ENCODE measurements around the gene HOXD8. TPM values are rescaled to one million over a fixed set of nuclear protein-coding genes. Genes with fewer than 3 reads are reported as not detected.

Gene HOXD8
- total RNA-seq, 2 donors from 2014 or later: not detected

DNA sequence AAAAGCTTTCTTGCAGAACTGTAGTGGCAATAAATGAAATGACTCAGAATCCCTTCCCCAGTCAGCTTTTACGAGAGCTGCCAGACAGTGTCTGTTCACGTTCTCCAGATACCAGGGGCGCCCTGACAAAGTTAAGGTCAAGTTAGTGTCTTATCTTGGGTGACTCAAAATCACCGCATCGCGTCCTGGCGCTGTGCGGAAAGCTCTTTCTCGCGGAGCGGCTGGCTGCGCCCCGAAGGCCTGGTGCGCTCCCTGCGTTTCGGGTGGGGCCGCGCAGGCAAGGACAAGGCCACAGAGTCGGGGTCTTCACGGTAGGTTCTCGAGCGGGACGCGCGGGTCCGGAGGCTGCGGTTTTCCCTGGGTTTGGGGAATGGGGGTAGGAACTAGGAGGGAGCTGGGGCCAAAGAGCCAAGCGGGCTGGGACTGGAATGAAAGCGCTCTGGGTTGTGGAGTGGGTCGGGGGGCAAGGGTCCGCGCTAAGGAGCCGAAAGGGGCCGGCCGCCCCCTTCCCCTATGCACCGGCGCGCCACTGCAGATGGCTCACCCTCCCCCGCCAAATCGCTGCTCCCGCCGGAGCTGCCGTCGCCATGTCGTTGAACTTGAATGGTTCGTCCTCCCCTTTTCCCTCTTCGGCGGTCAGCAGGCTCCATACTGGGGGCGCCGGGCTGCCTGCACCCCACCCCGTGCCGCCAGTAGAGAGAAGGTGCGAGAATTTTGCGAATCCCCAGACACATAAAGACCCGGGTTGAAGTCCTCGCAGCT, 25.0 kb upstream of the HOXD8 start:
- ATAC-seq (replicated peaks): no peak
- Mint-ChIP-seq H3K9me3 (no peaks in the 10 kb centered on the region), H3K27me3 (peaks cover 63% of the 10 kb centered on the region)

DNA sequence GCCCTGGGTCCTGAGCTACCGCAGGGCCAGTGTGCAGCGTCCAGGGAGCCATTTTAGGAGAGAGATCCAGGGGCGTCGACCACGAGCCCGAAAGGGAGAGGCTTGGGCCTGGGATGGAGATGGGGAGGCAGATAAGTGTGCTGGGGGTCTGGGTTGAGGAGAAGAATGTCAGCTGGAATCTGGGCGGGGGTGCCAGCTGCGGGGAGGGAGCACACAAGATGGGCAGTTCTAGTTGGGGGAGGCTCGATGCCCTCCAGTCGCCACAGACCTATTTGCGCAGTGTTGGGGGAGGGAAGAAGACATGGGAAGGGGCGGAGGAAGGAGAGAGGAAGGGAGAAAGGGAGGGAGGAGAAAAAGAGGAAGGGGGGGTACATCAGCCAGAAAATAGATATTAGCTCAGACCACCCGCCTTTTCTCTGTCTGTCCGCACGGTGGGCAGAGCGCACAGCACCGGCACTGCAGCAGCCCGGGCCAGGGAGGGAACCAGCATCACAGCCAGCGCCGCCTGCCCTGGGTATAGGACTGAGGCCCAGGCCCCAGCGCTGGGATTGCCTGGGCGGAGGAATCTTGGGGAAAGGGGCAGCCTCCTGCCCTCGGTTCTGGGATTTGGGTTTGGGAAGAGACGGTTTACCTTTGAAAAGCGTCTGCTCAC, 24.3 kb upstream of the HOXD8 start:
- Mint-ChIP-seq H3K9me3 (no peaks in the 10 kb centered on the region), H3K36me3 (ENCODE audit: low read depth) (peaks cover 26% of the 10 kb centered on the region), H3K27ac (no peak overlapping the region), H3K4me1 (peaks cover 15% of the 10 kb centered on the region), H3K27me3 (peaks cover 70% of the 10 kb centered on the region), H3K4me3 (no peak overlapping the region)
- no peak for ATAC-seq (replicated peaks)

More for the DNA sequence above, 25.0 kb upstream of the HOXD8 start:
- H3K4me3 Mint-ChIP-seq: no peak overlapping the region
- peaks cover 13% of the 10 kb centered on the region for H3K4me1 Mint-ChIP-seq
- peaks cover 24% of the 10 kb centered on the region for H3K36me3 Mint-ChIP-seq (ENCODE audit: low read depth)
- H3K27ac Mint-ChIP-seq: no peak overlapping the region

DNA sequence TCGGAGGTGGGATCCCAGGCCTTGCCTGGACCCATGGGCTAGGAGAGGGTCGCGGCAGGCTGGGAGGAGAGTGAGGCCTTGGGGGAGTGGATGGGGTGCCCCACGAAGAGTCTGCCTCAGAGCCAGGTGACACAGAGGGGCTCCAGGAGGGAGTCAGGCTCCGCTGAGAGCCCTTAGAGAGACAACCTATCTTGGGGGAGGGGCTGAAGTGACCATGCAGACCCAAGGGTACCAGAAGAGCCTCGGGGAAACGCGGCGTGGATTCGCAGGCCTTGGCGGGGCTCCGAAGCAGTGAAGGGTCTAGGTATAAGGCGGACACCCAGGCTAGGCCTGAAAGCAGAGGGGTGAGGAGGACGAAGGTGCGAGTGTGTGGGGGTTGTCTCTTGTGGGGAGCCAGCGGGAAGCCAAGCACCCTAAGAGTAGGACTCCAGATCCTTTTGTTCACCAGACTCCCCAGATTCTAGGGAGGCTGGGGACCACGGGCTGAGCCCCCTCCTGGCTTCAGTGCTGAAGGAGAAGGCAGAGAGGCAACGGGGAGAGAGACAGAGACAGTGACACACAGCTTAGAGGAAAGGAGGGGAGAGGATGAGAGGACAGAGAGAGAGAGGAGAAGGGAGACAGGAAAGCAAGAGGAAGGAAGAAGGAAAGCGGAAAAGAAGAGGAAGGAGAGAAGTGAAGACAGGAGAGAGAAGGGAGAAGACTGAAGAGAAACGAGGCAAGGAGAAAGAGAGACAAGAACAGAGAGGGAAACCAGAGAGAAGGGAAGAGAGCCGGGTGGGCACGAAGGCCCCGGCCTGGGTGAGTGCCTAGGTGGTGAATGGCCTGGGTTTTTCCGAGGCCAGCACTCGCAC, 23.6 kb upstream of the HOXD8 start:
- Mint-ChIP-seq H3K27me3 (peaks cover 74% of the 10 kb centered on the region), H3K27ac (no peak overlapping the region), H3K9me3 (no peaks in the 10 kb centered on the region), H3K4me3 (peak overlapping the region; percentile 47), H3K4me1 (peaks cover 15% of the 10 kb centered on the region), H3K36me3 (ENCODE audit: low read depth) (peaks cover 26% of the 10 kb centered on the region)
- ATAC-seq (replicated peaks): no peak

DNA sequence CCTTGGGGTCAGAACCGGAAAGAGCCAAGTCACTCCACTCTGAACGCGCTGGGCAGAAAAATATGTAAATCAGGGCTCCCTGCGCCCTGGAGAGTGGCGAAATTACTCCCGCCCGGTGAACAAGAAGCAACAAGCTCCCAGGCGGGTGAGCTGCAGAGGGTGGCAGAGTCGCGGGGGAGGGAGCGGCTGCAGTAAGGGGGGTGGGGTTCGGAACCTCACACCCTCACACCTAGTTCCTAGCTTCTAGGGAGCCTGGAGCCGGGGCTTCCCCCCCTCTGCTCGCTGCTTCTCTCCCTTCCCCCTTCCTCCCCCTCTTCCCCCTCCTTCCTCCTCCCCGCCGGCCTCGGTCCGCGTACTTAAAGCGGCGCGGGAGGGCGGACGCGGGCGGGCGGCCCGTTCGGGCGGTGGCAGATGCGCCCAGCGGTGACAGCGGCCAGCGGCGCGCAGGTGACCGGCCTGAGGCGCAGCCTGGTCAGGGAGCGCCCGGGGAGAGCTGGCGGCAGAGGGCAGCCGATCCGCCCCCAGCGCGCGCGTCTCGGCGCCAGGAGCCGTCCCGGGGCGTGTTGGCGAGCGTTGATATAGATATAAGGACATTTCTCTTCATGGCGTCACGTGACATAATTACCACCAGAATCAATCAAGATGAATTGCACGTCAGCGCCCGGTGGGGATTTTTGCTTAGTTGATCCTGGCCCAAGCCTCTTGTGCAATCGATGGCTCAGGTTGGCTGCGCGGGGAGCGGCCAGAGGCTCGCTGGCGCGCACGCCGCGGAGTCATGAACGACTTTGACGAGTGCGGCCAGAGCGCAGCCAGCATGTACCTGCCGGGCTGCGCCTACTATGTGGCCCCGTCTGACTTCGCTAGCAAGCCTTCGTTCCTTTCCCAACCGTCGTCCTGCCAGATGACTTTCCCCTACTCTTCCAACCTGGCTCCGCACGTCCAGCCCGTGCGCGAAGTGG, 22.6 kb upstream of the HOXD8 start, which contains the start of gene HOXD11:
TSS of gene HOXD11 (plus strand) at position 700 of the 959 bp plus-strand sequence. CDS start at position 776, 76 bp downstream.
- Mint-ChIP-seq H3K36me3 (ENCODE audit: low read depth) (peaks cover 26% of the 10 kb centered on the region), H3K9me3 (no peaks in the 10 kb centered on the region), H3K27me3 (peaks cover 72% of the 10 kb centered on the region), H3K27ac (no peak within 1 kb of the TSS), H3K4me3 (peak within 1 kb of the TSS; percentile 47), H3K4me1 (peaks cover 15% of the 10 kb centered on the region)
- no peak for ATAC-seq (replicated peaks)

DNA sequence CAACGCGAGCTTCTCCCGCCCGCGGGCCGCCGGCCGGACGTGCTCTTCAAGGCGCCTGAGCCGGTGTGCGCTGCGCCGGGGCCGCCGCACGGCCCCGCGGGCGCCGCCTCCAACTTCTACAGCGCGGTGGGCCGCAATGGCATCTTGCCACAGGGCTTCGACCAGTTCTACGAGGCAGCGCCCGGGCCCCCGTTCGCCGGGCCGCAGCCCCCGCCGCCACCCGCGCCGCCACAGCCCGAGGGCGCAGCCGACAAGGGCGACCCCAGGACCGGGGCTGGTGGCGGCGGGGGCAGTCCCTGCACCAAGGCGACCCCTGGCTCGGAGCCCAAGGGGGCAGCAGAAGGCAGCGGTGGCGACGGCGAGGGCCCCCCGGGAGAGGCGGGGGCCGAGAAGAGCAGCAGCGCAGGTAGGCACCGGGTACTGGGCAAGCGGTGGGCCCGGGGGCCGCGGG, 21.7 kb upstream of the HOXD8 start:
- H3K36me3 Mint-ChIP-seq (ENCODE audit: low read depth): peaks cover 26% of the 10 kb centered on the region
- H3K27ac Mint-ChIP-seq: no peak overlapping the region
- peaks cover 15% of the 10 kb centered on the region for H3K4me1 Mint-ChIP-seq
- ATAC-seq (replicated peaks): no peak
- H3K27me3 Mint-ChIP-seq: peaks cover 69% of the 10 kb centered on the region
- H3K9me3 Mint-ChIP-seq: no peaks in the 10 kb centered on the region
- no peak overlapping the region for H3K4me3 Mint-ChIP-seq

DNA sequence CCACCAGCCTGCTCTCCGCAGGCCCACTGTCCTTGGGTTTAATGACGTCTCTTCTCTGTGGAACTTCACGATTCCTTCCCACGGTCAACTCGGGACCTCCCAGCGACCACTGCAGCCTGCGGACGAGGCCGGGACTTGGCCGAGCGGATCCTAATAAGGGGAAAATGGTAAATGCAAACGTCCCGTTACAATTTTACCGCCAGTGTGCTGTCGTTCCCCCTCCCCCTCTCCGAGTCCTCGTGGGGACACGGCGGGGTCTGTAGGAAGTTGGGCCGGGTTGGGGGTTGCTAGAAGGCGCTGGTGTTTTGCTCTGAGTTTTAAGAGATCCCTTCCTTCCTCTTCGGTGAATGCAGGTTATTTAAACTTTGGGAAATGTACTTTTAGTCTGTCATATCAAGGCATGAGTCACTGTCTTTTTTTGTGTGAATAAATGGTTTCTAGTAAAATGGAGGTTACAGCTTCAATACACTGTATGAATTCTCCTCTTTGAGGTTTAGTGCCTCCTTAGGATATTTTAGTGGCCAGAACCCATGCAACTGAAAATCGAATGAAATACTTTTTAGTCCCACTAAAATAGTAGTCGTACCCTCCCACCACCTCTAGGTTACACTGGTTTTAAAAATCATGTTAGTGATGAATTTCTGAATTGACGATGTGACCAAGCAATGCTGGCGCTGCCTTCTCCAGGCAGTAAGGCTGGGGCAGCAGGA, 20.2 kb upstream of the HOXD8 start:
- Mint-ChIP-seq H3K4me3 (peak overlapping the region; percentile 13), H3K27ac (no peak overlapping the region), H3K9me3 (peaks cover 4% of the 10 kb centered on the region), H3K27me3 (peaks cover 70% of the 10 kb centered on the region), H3K36me3 (ENCODE audit: low read depth) (peaks cover 26% of the 10 kb centered on the region), H3K4me1 (peaks cover 15% of the 10 kb centered on the region)
- ATAC-seq (replicated peaks): no peak

DNA sequence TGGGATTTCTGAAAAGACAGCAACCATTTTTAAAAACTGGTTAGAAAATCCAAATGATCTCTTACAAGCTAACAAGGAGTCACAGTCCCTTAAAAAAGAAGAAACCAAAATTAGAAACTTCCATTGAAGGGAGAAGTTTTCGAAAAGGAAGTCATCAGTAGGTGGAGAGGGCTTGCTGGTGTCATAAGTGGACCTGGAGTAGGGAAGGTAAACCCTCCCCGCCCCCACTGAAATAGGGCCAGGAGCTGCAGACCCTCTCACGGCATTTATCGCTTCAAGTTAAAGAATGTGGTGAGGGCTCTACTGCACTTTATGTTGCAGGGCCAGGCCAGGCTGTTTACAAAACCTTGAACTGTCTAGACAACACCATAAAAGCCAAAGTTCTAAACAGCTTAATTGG, 19.6 kb upstream of the HOXD8 start:
- H3K4me1 Mint-ChIP-seq: peaks cover 15% of the 10 kb centered on the region
- ATAC-seq (replicated peaks): no peak
- H3K27me3 Mint-ChIP-seq: peaks cover 67% of the 10 kb centered on the region
- no peak overlapping the region for H3K4me3 Mint-ChIP-seq
- peaks cover 4% of the 10 kb centered on the region for H3K9me3 Mint-ChIP-seq
- peaks cover 25% of the 10 kb centered on the region for H3K36me3 Mint-ChIP-seq (ENCODE audit: low read depth)
- no peak overlapping the region for H3K27ac Mint-ChIP-seq

DNA sequence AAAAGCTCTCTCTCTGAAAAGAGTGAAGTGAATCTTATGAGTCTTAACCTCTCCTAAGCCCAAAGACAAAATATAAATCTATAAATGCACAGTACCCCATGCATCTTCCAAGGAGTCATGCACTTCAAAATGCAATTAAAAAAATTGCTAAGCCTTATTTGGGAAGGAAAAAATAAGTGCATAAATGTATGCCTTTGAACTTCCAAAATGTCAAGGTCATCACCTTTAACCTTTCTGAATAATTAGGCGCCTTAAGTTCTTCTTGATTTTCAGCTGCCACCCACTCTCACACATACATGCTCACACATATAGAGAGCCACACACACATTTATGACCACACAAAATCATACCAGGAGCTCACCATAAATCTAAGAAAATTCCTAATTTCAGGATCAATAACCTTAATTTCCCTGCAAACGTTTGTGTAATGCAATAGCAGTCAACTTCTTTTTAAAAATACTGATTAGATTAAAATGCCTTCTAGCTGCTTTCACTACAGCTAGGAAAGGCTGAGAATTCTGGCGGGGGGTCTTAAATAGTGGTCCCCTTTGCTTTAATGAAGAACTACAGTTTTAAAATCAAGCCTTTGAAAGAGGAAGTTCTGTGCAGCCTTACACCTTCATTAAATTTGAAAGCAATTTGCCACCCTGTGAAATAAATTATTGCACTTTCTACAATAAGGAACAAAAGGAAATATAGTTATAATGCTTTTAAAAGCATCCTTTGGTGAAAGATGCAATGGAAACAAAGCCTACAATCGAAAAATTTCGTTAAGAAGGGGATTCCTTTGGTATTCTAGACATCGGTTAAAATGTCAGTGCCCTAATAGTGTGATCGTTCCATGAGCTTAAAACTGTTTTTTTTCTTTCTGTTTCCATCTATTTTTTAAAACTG, 18.8 kb upstream of the HOXD8 start:
- H3K27ac Mint-ChIP-seq: no peak overlapping the region
- no peak overlapping the region for H3K4me3 Mint-ChIP-seq

DNA sequence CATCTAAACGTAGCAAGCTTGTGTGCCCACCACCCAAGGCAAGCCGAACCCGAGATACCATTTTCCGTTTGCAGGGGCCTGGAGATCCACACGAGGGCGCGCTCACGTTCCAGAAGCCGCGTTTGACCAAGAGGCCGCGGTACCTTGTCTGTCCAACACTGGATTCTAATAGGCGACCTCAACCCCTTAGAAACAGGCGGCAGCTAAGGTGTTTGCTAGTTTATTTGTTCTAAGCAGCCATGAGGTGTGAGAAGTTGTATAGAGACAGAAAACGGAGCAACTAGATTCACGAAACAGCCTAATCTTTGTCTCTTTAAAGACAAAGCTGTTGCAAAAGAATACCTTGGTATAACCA, 18.2 kb upstream of the HOXD8 start:
- peaks cover 4% of the 10 kb centered on the region for H3K9me3 Mint-ChIP-seq
- no peak for ATAC-seq (replicated peaks)
- peaks cover 12% of the 10 kb centered on the region for H3K36me3 Mint-ChIP-seq (ENCODE audit: low read depth)
- peaks cover 8% of the 10 kb centered on the region for H3K4me1 Mint-ChIP-seq
- no peak overlapping the region for H3K27ac Mint-ChIP-seq
- peaks cover 60% of the 10 kb centered on the region for H3K27me3 Mint-ChIP-seq
- no peak overlapping the region for H3K4me3 Mint-ChIP-seq

More for the DNA sequence above, 18.8 kb upstream of the HOXD8 start:
- Mint-ChIP-seq H3K4me1 (peaks cover 14% of the 10 kb centered on the region), H3K27me3 (peaks cover 64% of the 10 kb centered on the region), H3K36me3 (ENCODE audit: low read depth) (peaks cover 18% of the 10 kb centered on the region), H3K9me3 (peaks cover 4% of the 10 kb centered on the region)
- ATAC-seq (replicated peaks): no peak

DNA sequence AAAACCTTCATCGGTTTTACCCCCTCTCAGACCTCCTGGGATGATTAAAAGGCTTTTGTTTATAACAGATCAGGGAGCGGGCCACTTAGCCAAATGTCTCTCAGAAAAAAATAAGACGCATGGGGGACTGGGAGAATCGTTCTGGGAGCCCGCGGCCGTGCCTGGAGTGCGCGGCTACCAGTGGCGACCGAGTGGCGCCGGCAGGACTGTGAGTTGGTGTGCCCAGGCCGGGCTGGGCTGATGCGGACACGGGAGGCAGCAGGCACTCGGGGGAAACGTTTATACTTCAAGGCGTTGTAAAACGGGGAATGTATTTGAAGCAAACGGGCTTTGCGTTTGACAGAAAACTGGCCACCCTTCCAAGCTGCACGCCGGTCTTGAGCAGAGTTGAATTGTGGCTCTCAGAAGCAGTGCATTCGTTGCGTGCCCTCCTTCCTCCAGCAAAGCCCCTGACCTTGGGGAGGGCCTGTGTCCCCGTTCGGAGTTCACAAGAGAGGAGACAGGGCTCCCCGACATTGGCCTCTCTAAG, 17.6 kb upstream of the HOXD8 start:
- ATAC-seq (replicated peaks): no peak
- peaks cover 64% of the 10 kb centered on the region for H3K27me3 Mint-ChIP-seq
- peaks cover 4% of the 10 kb centered on the region for H3K9me3 Mint-ChIP-seq
- H3K36me3 Mint-ChIP-seq (ENCODE audit: low read depth): peaks cover 9% of the 10 kb centered on the region
- H3K4me3 Mint-ChIP-seq: no peak overlapping the region
- H3K4me1 Mint-ChIP-seq: peaks cover 5% of the 10 kb centered on the region
- H3K27ac Mint-ChIP-seq: no peak overlapping the region

DNA sequence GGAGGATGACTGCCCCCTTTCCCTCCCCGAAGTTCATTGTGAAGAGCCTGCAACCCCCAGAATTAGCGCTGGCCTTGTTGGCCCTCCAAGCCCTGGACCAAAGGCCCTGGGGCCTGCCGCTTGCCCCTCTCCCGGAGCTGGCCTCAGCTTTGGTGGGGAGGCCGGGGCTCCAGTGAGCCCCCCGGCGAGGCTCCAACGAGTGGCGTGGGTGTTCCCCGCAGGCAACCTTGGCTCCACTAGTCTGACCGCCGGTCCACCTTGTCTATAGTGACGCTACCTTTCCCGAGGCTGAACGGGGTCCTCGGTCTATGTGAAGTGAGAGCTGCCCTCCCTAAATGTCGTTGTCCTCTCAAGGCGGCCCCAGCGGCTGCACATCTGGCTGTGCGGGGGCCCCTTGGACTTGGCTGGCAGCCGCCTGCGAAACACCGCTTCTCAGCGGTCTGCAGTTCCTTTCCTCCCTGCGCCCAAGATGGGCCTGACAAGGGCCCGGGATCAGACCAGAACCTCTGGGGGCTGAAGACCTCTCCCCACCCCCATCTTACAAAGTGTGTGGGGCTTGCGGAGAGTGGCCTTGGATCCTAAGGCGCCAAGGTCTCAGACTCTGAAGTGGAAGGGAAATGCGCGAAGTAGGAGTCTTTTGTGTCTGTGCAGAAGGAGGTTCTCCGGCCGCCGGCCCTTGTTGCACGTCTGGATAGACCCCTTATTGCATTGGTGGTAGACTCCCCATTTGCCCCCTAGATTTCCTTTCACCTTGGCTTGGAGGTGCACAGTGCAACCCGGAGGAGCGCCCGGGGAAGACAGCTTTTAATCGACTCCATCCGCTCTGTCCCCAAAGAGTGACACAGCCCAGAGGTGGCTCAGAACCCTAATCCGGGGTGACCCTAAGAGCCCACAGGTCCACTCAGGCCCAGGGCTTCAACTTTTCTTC, 16.9 kb upstream of the HOXD8 start:
- Mint-ChIP-seq H3K27me3 (peaks cover 68% of the 10 kb centered on the region), H3K27ac (no peak overlapping the region), H3K4me3 (no peak overlapping the region), H3K36me3 (ENCODE audit: low read depth) (peaks cover 9% of the 10 kb centered on the region), H3K9me3 (peaks cover 4% of the 10 kb centered on the region), H3K4me1 (peaks cover 5% of the 10 kb centered on the region)
- no peak for ATAC-seq (replicated peaks)

Data from activated T-helper 17 cell treated with anti-CD3 and anti-CD28 coated beads, Interleukin-2, amount 50 U/mL, for 72 hours (primary cell).